OCI-LY1 (cell line): Measurements from ENCODE around the gene HNRNPL.
"Not testable (repeated sequence)": the region's sequence is repeated elsewhere in the genome, so short reads cannot be mapped to it uniquely, and the experiment has no call there.

Source experiments
- H2AFZ ChIP-seq: fragments of 200-600 bp; sonication (generic), shearing (Covaris generic); 2 replicates; pipeline ENCODE4 v1.6.0; 2014; ENCODE audit warnings: antibody characterized with exemption, mild to moderate bottlenecking, low read length
- H3F3A ChIP-seq: fragments of 200-600 bp; sonication (generic), shearing (Covaris generic); 2 replicates; pipeline ENCODE4 v1.6.0; 2014; ENCODE audit warnings: mild to moderate bottlenecking, antibody characterized with exemption, low read length, moderate library complexity; ENCODE audit not compliant: insufficient read depth
- H3K27ac ChIP-seq: fragments of 200-600 bp; sonication (generic); 2 replicates; pipeline ENCODE4 v1.5.1; 2014; ENCODE audit warnings: low read length, mixed run types, mild to moderate bottlenecking, low read depth; ENCODE audit not compliant: poor library complexity, severe bottlenecking
- H3K27me3 ChIP-seq: fragments of 200-600 bp; sonication (generic); 2 replicates; pipeline ENCODE4 v1.6.0; 2014; ENCODE audit warnings: antibody characterized with exemption, mild to moderate bottlenecking, low read length, moderate library complexity; ENCODE audit not compliant: insufficient read depth
- H3K36me3 ChIP-seq: fragments of 200-600 bp; sonication (generic); 2 replicates; pipeline ENCODE4 v1.6.1; 2014; ENCODE audit warnings: mild to moderate bottlenecking, antibody characterized with exemption, low read length, moderate library complexity, mixed read lengths; ENCODE audit not compliant: insufficient read depth
- H3K4me1 ChIP-seq: fragments of 200-600 bp; sonication (generic); 2 replicates; pipeline ENCODE4 v1.5.1; 2014; ENCODE audit warnings: mild to moderate bottlenecking, low read length, moderate library complexity; ENCODE audit not compliant: insufficient read depth, severe bottlenecking
- H3K4me2 ChIP-seq: fragments of 200-600 bp; sonication (generic), shearing (Covaris generic); 2 replicates; pipeline ENCODE4 v1.6.1; 2014; ENCODE audit warnings: low read length
- H3K4me3 ChIP-seq: fragments of 200-600 bp; sonication (generic); 2 replicates; pipeline ENCODE4 v1.5.1; 2014; ENCODE audit warnings: low read length, low read depth, mild to moderate bottlenecking, mixed read lengths; ENCODE audit not compliant: poor library complexity, severe bottlenecking
- H3K79me2 ChIP-seq: fragments of 200-600 bp; shearing (Covaris generic); 2 replicates; pipeline ENCODE4 v1.6.1; 2016; ENCODE audit warnings: mixed run types, low read length, mixed read lengths; ENCODE audit not compliant: insufficient read depth
- H3K9ac ChIP-seq: fragments of 200-600 bp; sonication (generic), shearing (Covaris generic); 2 replicates; pipeline ENCODE4 v1.6.1; 2014; ENCODE audit warnings: mild to moderate bottlenecking, low read length, mixed read lengths
- H3K9me2 ChIP-seq: fragments of 200-600 bp; sonication (generic), shearing (Covaris generic); 2 replicates; pipeline ENCODE4 v1.6.1; 2014; ENCODE audit warnings: low read depth, mild to moderate bottlenecking, low read length, mixed read lengths
- H3K9me3 ChIP-seq: fragments of 200-600 bp; shearing (Covaris generic); 2 replicates; pipeline ENCODE4 v1.6.1; 2014; ENCODE audit warnings: low read length, mixed read lengths
- H4K20me1 ChIP-seq: fragments of 200-600 bp; sonication (generic), shearing (Covaris generic); 2 replicates; pipeline ENCODE4 v1.6.0; 2016; ENCODE audit warnings: mild to moderate bottlenecking, low read length; ENCODE audit not compliant: insufficient read depth
- CTCF ChIP-seq: fragments of 200-600 bp; sonication (generic), shearing (Covaris generic); IDR thresholded peaks from 2 replicates; pipeline ENCODE4 v1.5.1; 2017; ENCODE audit warnings: mild to moderate bottlenecking, antibody characterized with exemption, low read length, moderate library complexity, mixed read lengths
- EZH2 ChIP-seq: fragments of 200-600 bp; sonication (generic), shearing (Covaris generic); IDR thresholded peaks from 2 replicates; pipeline ENCODE4 v1.8.0; 2017; ENCODE audit warnings: borderline replicate concordance, mixed run types, mild to moderate bottlenecking, antibody characterized with exemption, low read length, moderate library complexity, mixed read lengths

Gene HNRNPL

GRCh38 chr19:38815059-38816001 is 34.5 kb downstream of the HNRNPL start:
- Histone ChIP-seq H3F3A (no peaks in the 10 kb centered on the region), H3K9ac (no peak overlapping the region), H3K4me1 (no peaks in the 10 kb centered on the region), H2AFZ (no peak overlapping the region), H3K4me2 (no peak overlapping the region), H4K20me1 (no peaks in the 10 kb centered on the region), H3K27me3 (no peaks in the 10 kb centered on the region), H3K79me2 (no peaks in the 10 kb centered on the region), H3K9me3 (no peaks in the 10 kb centered on the region), H3K36me3 (peaks cover 35% of the 10 kb centered on the region), H3K4me3 (no peak overlapping the region), H3K9me2 (no peaks in the 10 kb centered on the region), H3K27ac (no peak overlapping the region)
- TF ChIP-seq CTCF (no peak), EZH2 (no peak)

GRCh38 chr19:38813932-38814331 is 35.9 kb downstream of the HNRNPL start:
- H3K79me2 ChIP-seq, H3K27ac ChIP-seq, H2AFZ ChIP-seq, H3K9ac ChIP-seq, H3K9me2 ChIP-seq, H3K9me3 ChIP-seq, H3F3A ChIP-seq, H3K27me3 ChIP-seq, H3K4me3 ChIP-seq, H4K20me1 ChIP-seq, H3K4me2 ChIP-seq, H3K4me1 ChIP-seq: not testable (repeated sequence)
- H3K36me3 ChIP-seq: peaks cover 30% of the 10 kb centered on the region

- no peaks in the 10 kb centered on the region for H3K79me2 ChIP-seq
- H4K20me1 ChIP-seq: no peaks in the 10 kb centered on the region
- H3K9me2 ChIP-seq: no peaks in the 10 kb centered on the region
- no peaks in the 10 kb centered on the region for H3K4me1 ChIP-seq
- no peaks in the 10 kb centered on the region for H3K9me3 ChIP-seq
- H3K4me3 ChIP-seq: no peak overlapping the region
- H3K36me3 ChIP-seq: peaks cover 30% of the 10 kb centered on the region
- H2AFZ ChIP-seq: no peak overlapping the region
- no peaks in the 10 kb centered on the region for H3F3A ChIP-seq
- H3K4me2 ChIP-seq: no peak overlapping the region
- no peak for TF ChIP-seq EZH2
- no peak for TF ChIP-seq CTCF
- H3K27me3 ChIP-seq: no peaks in the 10 kb centered on the region
- H3K27ac ChIP-seq: no peak overlapping the region
- no peak overlapping the region for H3K9ac ChIP-seq
Observed at GRCh38 chr19:38813323-38813722, 36.5 kb downstream of the HNRNPL start.
